KMS-11 (cell line): ENCODE measurements around the gene ATXN7L1.

ENCODE experiments used
- H2AFZ ChIP-seq: fragments of 200-600 bp; sonication (generic); 2 replicates; pipeline ENCODE4 v1.6.1; 2016; ENCODE audit warnings: antibody characterized with exemption, mixed run types, low read depth
- H3K27ac ChIP-seq: fragments of 200-600 bp; sonication (generic); 2 replicates; pipeline ENCODE4 v1.6.1; 2016; ENCODE audit warnings: mild to moderate bottlenecking, mixed run types
- H3K27me3 ChIP-seq: fragments of 200-600 bp; sonication (generic); 2 replicates; pipeline ENCODE4 v1.6.1; 2017; ENCODE audit warnings: mild to moderate bottlenecking, low read depth, mixed run types, moderate library complexity; ENCODE audit not compliant: insufficient read depth
- H3K36me3 ChIP-seq: fragments of 200-600 bp; sonication (generic); 2 replicates; pipeline ENCODE4 v1.6.1; 2017; ENCODE audit warnings: mild to moderate bottlenecking, mixed run types; ENCODE audit not compliant: insufficient read depth
- H3K4me1 ChIP-seq: fragments of 200-600 bp; sonication (generic); 2 replicates; pipeline ENCODE4 v1.6.1; 2016; ENCODE audit warnings: mild to moderate bottlenecking, low read depth, mixed run types; ENCODE audit not compliant: poor library complexity, severe bottlenecking
- H3K4me2 ChIP-seq: fragments of 200-600 bp; sonication (generic); 2 replicates; pipeline ENCODE4 v1.7.0; 2016; ENCODE audit warnings: mild to moderate bottlenecking, mixed run types
- H3K4me3 ChIP-seq: fragments of 200-600 bp; sonication (generic); IDR thresholded peaks from 2 replicates; pipeline ENCODE4 v1.6.1; 2017; ENCODE audit warnings: low read depth, low read length, mixed read lengths; ENCODE audit not compliant: insufficient read depth
- H3K79me2 ChIP-seq: fragments of 200-600 bp; sonication (generic); 2 replicates; pipeline ENCODE4 v1.6.1; 2016; ENCODE audit warnings: low read depth, mixed run types; ENCODE audit not compliant: insufficient read depth
- H3K9ac ChIP-seq: fragments of 200-600 bp; sonication (generic); 2 replicates; pipeline ENCODE4 v1.6.1; 2016; ENCODE audit warnings: mild to moderate bottlenecking, mixed run types
- H4K20me1 ChIP-seq: fragments of 200-600 bp; sonication (generic); 2 replicates; pipeline ENCODE4 v1.6.1; 2016; ENCODE audit warnings: mild to moderate bottlenecking, mixed run types; ENCODE audit not compliant: insufficient read depth
- CTCF ChIP-seq: fragments of 200-600 bp; sonication (generic); conservative IDR thresholded peaks from 2 replicates; pipeline ENCODE4 v1.6.1; 2017; ENCODE audit warnings: low read depth, mild to moderate bottlenecking, antibody characterized with exemption, low read length, moderate library complexity, mixed read lengths

ATXN7L1 gene

GRCh38 chr7:105718511-105718925 lies 157.9 kb downstream of the ATXN7L1 start:
- Histone ChIP-seq H3K27ac (no peak overlapping the region), H3K9ac (no peak overlapping the region), H3K4me3 (no peak overlapping the region)

GRCh38 chr7:105715528-105715927 lies 160.9 kb downstream of the ATXN7L1 start:
- no peaks in the 10 kb centered on the region for H3K27me3 ChIP-seq
- no peaks in the 10 kb centered on the region for H3K79me2 ChIP-seq

More at GRCh38 chr7:105718511-105718925, 157.9 kb downstream of the ATXN7L1 start:
- no peaks in the 10 kb centered on the region for H3K79me2 ChIP-seq
- TF ChIP-seq CTCF, result no peak
- H3K4me2 ChIP-seq, result no peak overlapping the region
- no peaks in the 10 kb centered on the region for H3K27me3 ChIP-seq
- H3K4me1 ChIP-seq, result no peaks in the 10 kb centered on the region
- no peaks in the 10 kb centered on the region for H3K36me3 ChIP-seq
- no peaks in the 10 kb centered on the region for H4K20me1 ChIP-seq
- H2AFZ ChIP-seq, result no peak overlapping the region

GRCh38 chr7:105713488-105714465 lies 162.6 kb downstream of the ATXN7L1 start:
- no peaks in the 10 kb centered on the region for H3K79me2 ChIP-seq
- H3K27ac ChIP-seq, result no peak overlapping the region
- TF ChIP-seq CTCF, result no peak
- no peak overlapping the region for H3K9ac ChIP-seq
- H3K36me3 ChIP-seq, result no peaks in the 10 kb centered on the region
- no peaks in the 10 kb centered on the region for H3K4me1 ChIP-seq
- H4K20me1 ChIP-seq, result no peaks in the 10 kb centered on the region
- H2AFZ ChIP-seq, result no peak overlapping the region
- H3K4me3 ChIP-seq, result no peak overlapping the region
- no peak overlapping the region for H3K4me2 ChIP-seq
- no peaks in the 10 kb centered on the region for H3K27me3 ChIP-seq

More at GRCh38 chr7:105715528-105715927, 160.9 kb downstream of the ATXN7L1 start:
- Histone ChIP-seq H3K9ac (no peak overlapping the region), H3K4me2 (no peak overlapping the region), H3K27ac (no peak overlapping the region), H4K20me1 (no peaks in the 10 kb centered on the region), H3K4me3 (no peak overlapping the region), H2AFZ (no peak overlapping the region), H3K4me1 (no peaks in the 10 kb centered on the region), H3K36me3 (no peaks in the 10 kb centered on the region)
- no peak for TF ChIP-seq CTCF

GRCh38 chr7:105712877-105713276 lies 163.5 kb downstream of the ATXN7L1 start:
- Histone ChIP-seq H2AFZ (no peak overlapping the region), H4K20me1 (no peaks in the 10 kb centered on the region), H3K27ac (no peak overlapping the region), H3K4me3 (no peak overlapping the region), H3K36me3 (no peaks in the 10 kb centered on the region), H3K9ac (no peak overlapping the region), H3K27me3 (no peaks in the 10 kb centered on the region), H3K4me2 (no peak overlapping the region), H3K4me1 (no peaks in the 10 kb centered on the region), H3K79me2 (no peaks in the 10 kb centered on the region)
- TF ChIP-seq CTCF, result no peak
